Measurements from ENCODE around the gene CCDC149.

GRCh38 chr4:24770032-24770584 lies 142.7 kb downstream of the CCDC149 start:
- TF ChIP-seq POLR2A (IDR thresholded peaks at IDR 0.05; ENCODE audit: low read length): no peak
- no peak for TF ChIP-seq GATA1 (IDR thresholded peaks at IDR 0.05; ENCODE audit: low read depth, low read length)
